ENCODE measurements around the gene SMC1B. TPM values are rescaled to one million over a fixed set of nuclear protein-coding genes. Genes with fewer than 3 reads are reported as not detected.

Gene SMC1B
- total and polyA plus RNA-seq, 9 of the 15 experiments (the other 6 are each of a cell fraction or from before 2014, with no cell fraction given) = 0.03 TPM; not detected in 8

- TF ChIP-seq RREB1 (CRISPR knock-in tag; IDR thresholded peaks at IDR 0.05) = no peak
- no peak; the same call in 1 of the 2 replicates for TF ChIP-seq ATF7 (IDR thresholded peaks at IDR 0.05)
- no peak for TF ChIP-seq CAMTA2 (CRISPR knock-in tag; conservative IDR thresholded peaks at IDR 0.05)
- TF ChIP-seq SFPQ (IDR thresholded peaks at IDR 0.05; ENCODE audit: low read depth, low read length) = no peak
- no peak for TF ChIP-seq ARID4B (CRISPR knock-in tag; IDR thresholded peaks at IDR 0.05)
- no peak for TF ChIP-seq ZNF3 (CRISPR knock-in tag; IDR thresholded peaks at IDR 0.05)
- no peak for TF ChIP-seq KLF10 (CRISPR knock-in tag; IDR thresholded peaks at IDR 0.05)
- no peak for TF ChIP-seq ZKSCAN1 (IDR thresholded peaks at IDR 0.05; ENCODE audit: low read depth, low read length)
- no peak for TF ChIP-seq HNRNPH1 (optimal IDR thresholded peaks at IDR 0.05; ENCODE audit: low read depth, low read length)
- peak; percentile 83 for TF ChIP-seq NFRKB (IDR thresholded peaks at IDR 0.05; ENCODE audit: low read depth)
These were observed 99.2 kb downstream of the SMC1B start (continued) for GRCh38 chr22:45314054-45314721.

Data from K562 (cell line).